Medulla oblongata (tissue), 1 donor: ENCODE results near the gene RBMS3.
"Not testable (repeated sequence)": the region's sequence is repeated elsewhere in the genome, so short reads cannot be mapped to it uniquely, and the experiment has no call there.

Experiments
- DNase-seq: peaks from one replicate; pipeline ENCODE4 v3.0.0-alpha.2; 2015; ENCODE audit errors: extremely low spot score

RBMS3 gene

DNA sequence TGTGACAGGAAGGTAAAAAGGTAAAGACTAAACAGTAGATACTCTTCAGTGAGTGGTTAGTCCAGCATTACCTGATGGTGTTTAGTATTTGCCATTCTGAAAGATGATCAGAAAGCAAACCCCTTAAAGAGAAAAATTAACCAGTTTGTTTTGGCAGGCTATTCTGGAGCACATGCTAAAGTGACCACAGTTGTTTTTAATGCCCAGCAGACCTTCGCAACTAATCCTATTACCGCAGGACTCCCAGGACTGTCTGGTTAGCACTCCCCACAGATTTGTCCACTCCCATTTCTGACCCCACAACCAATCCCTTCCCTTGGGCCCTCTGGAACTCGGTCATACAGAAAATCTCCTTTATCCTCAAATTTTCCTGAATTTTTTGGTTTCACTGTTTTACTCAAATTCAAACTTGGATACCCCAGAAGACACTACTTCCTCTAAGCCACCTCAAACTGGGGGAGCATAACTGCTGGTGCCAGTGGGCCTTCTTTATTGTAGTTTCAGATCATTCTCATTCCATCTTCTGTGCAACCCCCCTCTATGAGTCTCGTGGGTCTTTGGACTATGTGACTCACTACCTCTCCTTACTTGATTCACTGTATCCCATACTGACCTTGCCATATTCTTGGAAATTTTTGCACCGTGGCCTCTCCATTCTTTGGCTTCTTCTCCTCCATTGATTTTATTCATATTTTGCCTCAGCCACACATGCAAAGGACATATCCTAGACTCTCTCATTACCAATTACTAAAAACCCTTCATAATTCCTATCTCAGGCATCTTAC is 104.4 kb downstream of the RBMS3 start:
- no peak for DNase-seq

DNA sequence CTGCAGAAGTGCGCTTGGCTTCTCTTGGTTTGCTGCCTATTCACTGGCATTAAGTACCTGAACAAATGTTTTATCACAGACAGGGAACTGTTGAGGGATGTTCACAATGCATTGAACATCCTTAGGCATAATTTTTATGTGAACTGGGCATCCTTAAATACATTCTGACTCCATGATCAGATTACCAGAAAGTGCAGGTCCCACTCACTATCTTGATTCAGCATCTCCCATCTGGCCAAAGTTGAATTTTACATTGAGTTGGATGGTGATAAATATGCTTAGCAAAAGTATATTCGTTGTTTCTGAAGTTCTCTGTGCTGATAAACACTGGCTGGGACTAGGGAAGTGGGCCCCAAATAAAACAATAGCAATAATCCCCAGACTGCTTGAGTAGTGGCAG is 108.5 kb downstream of the RBMS3 start:
- no peak for DNase-seq

DNA sequence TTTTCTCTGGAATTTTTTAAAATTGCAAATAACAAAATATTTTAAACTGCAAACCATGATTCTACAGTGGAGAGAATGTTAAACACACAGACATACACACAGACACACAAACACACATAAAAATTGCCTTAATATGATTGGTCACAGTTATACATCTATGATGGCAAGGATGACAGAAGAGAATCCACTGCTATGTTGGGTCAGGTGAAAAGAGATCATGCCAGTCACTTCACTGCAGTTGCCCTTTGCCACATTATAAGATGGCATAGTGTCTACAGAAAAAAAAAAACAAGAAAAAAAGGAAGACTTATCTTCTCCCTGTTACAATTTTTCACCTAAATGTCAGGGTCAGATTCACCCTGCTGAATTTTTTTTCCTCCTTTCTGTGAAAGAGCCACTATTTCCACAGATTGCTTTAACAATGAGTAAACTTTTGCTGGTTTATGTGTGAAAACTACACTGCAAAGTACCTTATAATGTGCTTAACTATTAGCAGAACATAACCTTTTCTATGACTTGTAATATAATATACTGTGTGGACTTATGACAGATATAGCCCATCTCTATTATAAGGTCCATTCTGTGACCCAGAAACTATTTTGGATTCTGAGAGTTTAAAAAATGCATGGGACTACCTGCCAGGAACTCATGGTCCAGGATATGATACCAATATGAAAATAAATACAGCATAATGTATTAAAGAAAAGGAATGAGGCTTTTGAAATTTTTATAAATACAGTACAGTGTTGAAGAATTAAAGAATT is 111.9 kb downstream of the RBMS3 start:
- DNase-seq = no peak

GRCh38 chr3:29393946-29394345 is 113.1 kb downstream of the RBMS3 start:
- DNase-seq = not testable (repeated sequence)

DNA sequence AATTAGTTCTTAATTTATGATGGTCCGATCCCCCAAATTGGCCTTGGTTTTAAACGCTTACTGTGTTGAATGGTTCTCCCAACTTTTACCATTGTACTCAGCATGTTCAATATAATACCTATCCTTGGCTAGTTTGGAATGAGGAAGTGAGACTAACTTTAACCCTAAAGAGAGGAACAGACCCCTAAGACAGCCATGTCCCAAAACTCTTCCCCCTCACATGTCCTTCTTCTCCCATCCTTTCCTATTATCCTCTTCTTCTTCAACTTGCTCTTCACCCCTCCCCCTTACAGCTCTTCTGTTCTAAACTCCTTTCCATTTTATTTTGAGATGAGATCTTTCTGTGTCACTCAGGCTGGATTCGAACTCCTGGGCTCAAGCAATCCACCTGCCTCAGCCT is 116.5 kb downstream of the RBMS3 start:
- no peak for DNase-seq

DNA sequence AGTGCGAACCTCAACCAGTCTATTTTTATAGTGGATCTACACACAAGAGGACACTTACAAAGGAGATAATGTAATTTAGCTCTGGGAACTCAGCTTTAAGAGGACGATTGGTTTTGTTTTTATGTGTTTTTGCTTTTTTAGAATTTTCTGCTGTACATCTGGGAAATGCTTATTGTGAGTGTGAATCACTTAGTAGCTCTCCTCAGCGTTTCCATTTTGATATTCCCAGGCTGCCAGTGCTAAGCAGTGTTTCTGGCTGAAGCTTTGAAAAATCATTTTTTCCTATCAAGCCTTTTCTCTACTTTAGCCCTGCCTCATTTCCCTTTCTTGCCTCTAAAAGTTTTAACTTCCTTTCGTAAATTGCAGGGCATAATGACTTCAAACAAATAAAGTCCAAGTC is 117.9 kb downstream of the RBMS3 start:
- DNase-seq = no peak

- DNase-seq = no peak
Measured at GRCh38 chr3:29406291-29406832, 125.5 kb downstream of the RBMS3 start.

- DNase-seq = no peak
Measured at GRCh38 chr3:29408676-29409075, 127.8 kb downstream of the RBMS3 start.

DNA sequence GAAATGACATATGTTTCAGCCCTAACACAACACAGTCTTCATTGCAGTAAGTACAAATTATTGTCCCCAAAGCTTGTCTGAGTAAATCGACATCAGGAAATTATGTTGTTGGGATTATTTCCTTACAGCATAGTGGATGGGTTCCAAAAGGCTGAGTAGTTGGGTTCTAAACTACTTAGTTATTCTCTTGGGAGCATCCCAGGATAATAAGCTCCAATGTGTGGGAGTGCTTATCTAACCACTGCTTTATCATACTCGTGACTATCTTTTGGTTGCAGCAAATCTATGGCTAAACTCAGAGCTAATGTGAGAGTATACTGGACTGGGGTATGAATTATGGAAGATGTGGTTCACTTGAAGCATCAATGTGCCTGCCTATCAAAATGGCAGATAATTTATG is 128.5 kb downstream of the RBMS3 start:
- DNase-seq = no peak

DNA sequence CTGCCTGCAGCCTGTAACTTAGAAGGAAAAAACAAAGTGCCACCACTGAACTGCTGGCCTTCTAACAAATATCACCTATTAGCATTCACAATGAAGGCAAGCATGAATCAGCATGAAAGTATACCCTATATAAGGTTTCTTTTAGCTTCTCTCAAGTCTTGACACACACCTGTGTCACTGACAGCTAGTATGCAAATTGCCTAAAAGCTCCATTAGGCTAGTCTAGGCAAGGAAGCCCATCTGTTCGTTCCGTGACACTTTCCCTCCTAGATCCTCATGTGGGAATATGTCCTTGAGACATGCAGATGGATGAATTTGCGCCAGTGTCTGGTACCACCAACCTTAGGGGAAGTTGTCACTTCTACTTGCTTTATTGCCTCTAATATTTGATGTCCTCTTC is 129.3 kb downstream of the RBMS3 start:
- DNase-seq = no peak

DNA sequence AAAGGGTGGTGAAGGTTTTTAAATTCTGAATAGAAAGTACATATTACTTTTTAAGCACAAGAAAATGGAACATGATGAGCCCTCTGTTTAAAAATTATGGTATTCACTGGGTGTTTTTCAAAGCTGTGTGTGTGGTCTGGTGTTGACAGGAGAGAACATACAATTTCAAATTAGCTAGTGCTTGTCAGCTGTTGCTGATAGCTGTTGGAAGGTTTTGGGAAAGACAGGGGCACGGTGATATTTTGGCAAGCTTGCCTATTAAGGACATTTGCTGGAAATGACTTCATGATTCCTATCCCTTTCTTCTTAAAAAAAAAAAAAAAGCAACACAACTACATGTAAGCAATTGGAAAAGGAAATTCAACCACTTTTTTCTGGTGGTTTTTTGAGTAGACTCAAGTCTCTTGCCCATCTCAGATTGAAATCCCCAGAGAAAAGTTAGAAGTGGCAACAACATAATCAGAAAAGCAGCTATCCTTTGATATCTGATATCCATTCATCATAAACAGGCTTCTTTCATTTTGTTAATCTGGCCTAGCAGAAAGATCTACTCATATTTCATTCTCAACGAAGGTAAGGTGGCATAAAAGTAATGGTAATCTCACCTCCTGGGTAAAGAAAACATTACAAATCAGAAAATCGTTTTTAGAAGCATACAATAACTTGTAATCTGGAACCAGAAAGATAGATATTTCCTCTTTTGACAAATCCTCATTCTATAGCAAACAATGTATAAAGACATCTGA is 130.0 kb downstream of the RBMS3 start:
- DNase-seq = no peak

- DNase-seq = no peak
Measured at GRCh38 chr3:29412110-29412509, 131.2 kb downstream of the RBMS3 start.

DNA sequence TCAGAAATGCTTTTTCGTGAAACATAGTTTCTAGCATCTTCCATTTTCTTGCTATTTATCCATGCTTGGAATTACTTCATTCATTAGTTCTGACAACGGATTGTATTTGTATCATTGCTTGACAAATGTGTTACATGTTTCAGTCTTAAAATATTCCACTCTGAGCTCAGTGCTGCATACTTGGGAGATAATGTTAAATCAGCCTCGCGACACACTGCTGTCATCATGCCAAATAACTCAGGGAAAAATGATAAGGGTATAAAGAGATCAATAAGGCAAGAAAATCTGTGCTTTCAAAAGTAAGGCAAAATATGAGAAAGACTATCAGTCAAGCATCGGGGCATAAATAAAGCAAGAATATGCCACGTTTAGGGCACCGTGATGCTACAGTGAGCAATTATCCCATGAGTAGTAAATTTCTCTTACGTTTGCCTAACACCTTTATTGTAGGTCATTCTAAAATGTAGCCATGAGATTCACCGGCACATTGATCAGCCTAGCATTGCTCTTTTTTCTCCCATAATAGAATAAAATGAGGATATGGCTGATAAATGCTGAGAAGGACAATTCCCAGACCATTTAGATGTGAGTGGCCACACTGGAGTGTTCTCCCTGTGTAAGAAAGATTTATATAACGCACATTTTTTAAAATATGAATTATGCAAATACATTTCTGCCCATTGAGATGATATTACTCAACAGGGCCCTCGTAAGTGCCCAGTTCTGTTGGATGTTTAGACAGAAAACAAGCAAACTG is 133.8 kb downstream of the RBMS3 start:
- DNase-seq = no peak

- DNase-seq = no peak
Measured at GRCh38 chr3:29415482-29416223, 134.8 kb downstream of the RBMS3 start.

DNA sequence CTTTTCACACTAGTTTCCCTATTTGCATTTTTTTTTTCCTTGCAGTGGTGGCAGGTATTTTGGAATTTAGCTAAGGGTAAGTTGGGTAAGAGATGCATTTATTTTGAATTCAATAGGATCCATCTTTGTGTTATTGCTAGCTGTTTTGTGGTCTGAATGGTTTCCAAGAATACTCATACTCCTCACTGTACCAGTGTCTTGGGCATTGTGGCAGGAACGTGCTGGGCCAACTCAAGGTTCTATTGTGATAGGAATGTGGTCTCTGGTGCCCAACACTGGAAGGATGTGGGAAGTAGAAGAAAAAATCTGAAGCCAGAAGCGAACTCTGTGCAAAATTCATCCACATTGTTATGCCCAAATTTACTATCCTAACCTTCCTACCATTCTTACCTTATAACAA is 135.6 kb downstream of the RBMS3 start:
- DNase-seq = no peak

DNA sequence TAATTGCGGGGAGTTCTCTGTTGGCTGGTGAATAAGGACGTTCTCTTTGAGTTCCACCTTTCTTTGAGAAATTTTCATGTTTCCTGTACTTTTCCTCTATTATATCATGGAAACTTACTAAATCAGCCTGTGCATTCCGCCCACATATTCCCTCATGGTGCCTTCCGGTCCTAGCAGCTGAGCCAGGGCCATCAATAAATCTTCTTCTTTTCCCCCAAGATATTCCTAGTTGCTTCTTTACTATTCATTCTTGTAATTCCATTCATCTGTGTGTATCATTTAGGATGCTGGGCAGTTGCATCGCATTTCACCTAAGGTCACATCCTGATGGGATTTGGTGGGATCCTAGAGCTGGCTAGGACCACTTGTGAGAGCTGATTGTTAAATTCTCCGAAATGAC is 139.2 kb downstream of the RBMS3 start:
- DNase-seq = no peak

- DNase-seq = no peak
Measured at GRCh38 chr3:29426302-29427226, 145.7 kb downstream of the RBMS3 start.

DNA sequence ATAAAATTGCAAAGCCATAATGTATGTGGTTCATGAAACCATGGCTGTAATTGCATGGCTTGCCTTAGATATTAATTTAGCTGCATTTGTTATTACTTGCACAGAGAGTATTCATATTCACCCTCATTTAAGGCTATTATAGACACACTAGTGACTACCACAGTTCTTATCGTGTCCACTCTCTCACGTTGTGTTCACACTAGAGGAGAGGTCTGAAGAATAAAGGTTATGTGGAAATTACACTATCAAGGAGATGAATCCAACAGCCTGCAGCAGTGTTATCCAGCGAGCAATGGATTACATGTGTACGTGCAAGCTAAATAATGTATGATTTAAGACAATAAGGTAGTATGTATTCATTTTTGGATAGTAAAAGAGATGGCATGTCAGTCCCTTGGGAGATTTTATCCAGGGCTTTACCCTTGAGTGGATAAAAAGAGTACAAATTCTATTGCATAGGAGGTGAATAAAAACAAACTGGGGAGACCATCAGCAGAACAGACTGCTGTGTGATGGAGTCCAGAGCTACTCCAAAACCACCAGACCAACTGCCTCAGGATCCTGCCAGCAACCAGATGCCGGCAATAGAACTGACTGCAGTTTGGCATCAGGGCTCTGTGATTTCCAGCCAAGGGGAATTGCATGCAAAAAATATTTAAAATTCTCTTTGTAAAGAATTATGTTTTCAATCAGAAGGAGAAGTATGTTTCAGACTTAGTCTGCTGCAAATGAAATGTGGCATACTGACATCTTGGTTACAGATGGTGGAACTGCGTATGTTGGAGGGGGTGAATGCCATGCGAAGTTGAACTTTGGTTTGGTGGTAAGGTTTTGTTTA is 146.6 kb downstream of the RBMS3 start:
- DNase-seq = no peak
